Activated T-cell treated with anti-CD3 and anti-CD28 coated beads, Interleukin-2, amount 50 U/mL, for 24 hours (primary cell): Measurements from ENCODE around the gene TKT.

Experiments
- DNase-seq: peaks from one replicate; pipeline ENCODE4 v3.0.0-alpha.2; 2020
- H3K27ac Mint-ChIP-seq: 2 replicates; pipeline ENCODE4 v1.8.0; 2020; ENCODE audit warnings: mild to moderate bottlenecking, mixed read lengths
- H3K27me3 Mint-ChIP-seq: 2 replicates; pipeline ENCODE4 v1.8.0; 2020; ENCODE audit warnings: mixed read lengths
- H3K36me3 Mint-ChIP-seq: 2 replicates; pipeline ENCODE4 v1.8.0; 2020; ENCODE audit warnings: low read depth, mixed read lengths
- H3K4me1 Mint-ChIP-seq: 2 replicates; pipeline ENCODE4 v1.8.0; 2020; ENCODE audit warnings: low read depth, mixed read lengths
- H3K4me3 Mint-ChIP-seq: 2 replicates; pipeline ENCODE4 v1.8.0; 2020; ENCODE audit warnings: mild to moderate bottlenecking, moderate library complexity, mixed read lengths
- H3K9me3 Mint-ChIP-seq: 2 replicates; pipeline ENCODE4 v1.8.0; 2020; ENCODE audit warnings: mixed read lengths

TKT gene

DNA sequence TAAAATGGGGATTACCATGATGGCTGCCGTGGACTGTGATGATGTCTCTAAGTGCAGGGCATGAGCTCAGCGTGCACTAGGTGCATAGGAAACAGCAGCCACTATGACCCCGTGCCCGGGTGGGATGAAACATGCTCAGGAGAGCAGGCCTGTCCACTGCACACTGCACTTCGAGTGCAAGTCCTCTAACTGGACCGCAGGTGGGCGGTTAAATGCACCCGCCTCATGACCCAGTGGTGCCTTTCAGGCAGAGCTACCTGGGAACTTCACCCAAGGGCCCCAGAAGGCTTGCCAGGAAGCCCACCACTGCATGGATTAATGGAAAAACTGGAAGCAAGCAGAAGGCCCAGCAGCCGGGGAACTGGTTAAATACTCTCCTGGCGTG lies 60.8 kb downstream of the TKT start:
- Mint-ChIP-seq H3K27me3 (no peaks in the 10 kb centered on the region), H3K27ac (no peak overlapping the region), H3K4me1 (peaks cover 11% of the 10 kb centered on the region), H3K4me3 (no peak overlapping the region), H3K9me3 (no peaks in the 10 kb centered on the region), H3K36me3 (peaks cover 16% of the 10 kb centered on the region)
- DNase-seq = no peak

DNA sequence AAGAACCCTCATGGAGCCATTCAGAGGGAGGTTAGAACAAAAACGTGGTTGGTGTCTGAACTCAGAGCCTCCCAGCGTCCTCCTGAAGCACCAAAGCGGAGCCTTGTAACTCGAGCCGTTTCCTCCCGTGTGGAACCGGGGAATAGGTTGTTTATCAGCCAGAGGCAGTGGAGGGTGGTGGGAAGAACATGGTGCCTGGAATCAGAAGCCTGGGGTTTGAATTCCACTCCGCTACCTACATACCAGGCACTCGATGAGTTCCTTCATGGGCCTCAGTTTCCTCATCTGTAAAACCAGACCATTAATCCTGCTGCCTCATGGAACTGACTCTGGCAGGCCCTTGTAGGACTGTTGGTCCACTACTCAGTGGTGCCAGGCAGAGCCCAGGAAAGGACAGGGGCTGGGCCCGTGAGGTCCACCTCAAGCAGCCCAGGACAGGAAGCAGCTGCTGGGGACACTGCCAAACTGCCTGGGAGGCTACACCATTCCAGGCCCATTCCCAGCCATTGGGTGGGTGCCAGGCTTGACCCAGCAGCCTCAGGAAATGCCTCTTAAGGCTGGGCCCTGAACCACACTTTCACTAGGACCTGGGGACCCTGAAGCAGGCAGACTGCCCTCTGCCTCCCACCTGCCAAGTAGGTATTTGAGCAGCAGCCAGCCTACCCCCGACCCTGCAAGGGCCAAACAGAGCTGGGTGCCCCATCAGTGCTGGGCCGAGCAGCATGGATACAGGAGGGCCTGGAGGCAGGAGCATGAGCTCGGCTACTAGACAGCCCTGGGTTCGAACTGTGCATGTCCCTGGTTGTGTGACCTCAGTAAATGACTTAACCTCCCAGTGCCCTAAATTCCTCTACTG lies 61.4 kb downstream of the TKT start:
- no peak overlapping the region for H3K27ac Mint-ChIP-seq
- no peaks in the 10 kb centered on the region for H3K27me3 Mint-ChIP-seq
- H3K4me3 Mint-ChIP-seq = no peak overlapping the region
- H3K36me3 Mint-ChIP-seq = peaks cover 21% of the 10 kb centered on the region
- no peaks in the 10 kb centered on the region for H3K9me3 Mint-ChIP-seq
- DNase-seq = no peak
- H3K4me1 Mint-ChIP-seq = peaks cover 11% of the 10 kb centered on the region

DNA sequence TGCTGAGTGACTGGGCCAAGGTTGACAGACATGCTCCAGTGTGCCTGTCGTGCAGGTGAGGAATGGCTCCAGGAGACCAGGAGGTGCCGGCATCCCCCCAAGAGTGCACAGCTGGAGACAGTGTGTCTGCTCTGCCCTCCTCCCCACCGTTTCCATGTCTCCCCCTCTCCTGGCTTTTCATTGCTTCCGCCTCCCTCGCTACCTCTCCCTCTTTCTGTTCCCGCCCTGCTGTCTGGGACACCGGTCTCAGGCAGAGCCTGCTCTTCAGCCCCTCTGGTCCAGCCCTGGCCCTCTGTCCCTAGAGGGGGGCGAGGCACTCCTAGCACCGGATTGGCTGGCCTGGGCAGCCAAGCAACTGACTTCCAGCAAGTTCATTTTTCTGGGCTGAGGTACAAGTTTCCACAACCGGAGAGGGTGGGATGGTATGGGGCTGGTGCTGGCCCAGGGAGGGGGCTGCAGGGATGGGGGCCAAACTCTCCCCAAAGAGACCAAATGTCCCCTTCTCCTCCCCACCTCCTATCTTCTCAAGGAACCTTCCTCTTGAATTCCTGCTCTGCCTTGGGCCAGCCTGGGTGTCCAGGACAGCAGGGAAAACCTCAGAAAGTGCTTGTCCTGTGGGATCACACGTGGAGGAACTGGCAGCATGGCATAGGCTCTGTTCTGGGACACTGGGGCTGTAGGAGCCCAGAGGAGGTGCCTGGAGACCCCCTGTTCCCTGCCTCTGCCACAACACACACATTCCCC lies 62.2 kb downstream of the TKT start:
- Mint-ChIP-seq H3K27me3 (no peaks in the 10 kb centered on the region), H3K27ac (no peak overlapping the region), H3K4me1 (peaks cover 11% of the 10 kb centered on the region), H3K4me3 (no peak overlapping the region), H3K9me3 (no peaks in the 10 kb centered on the region), H3K36me3 (peaks cover 26% of the 10 kb centered on the region)
- no peak for DNase-seq

DNA sequence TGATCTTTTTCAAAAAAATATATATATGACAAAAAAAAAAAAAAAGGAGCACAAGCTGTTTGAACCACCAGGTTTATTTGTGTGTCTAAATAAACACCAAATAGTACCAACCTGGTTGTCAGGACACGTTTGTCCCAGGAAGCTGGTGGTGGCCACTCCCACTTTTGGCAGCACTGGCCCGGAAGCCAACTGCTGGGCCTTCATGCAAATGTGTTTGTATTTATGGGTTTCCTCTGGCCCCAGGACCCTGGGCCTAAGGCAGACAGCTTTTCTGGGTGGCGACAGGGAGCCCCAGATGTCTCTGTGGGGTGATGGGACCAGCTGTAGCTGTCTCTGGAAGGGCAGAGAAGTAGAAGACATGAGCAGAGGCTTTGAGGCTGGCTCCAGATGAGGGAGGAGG lies 63.2 kb downstream of the TKT start:
- Mint-ChIP-seq H3K27ac (no peak overlapping the region), H3K36me3 (peaks cover 33% of the 10 kb centered on the region), H3K4me3 (no peak overlapping the region), H3K4me1 (peaks cover 11% of the 10 kb centered on the region), H3K27me3 (no peaks in the 10 kb centered on the region), H3K9me3 (no peaks in the 10 kb centered on the region)
- no peak for DNase-seq

DNA sequence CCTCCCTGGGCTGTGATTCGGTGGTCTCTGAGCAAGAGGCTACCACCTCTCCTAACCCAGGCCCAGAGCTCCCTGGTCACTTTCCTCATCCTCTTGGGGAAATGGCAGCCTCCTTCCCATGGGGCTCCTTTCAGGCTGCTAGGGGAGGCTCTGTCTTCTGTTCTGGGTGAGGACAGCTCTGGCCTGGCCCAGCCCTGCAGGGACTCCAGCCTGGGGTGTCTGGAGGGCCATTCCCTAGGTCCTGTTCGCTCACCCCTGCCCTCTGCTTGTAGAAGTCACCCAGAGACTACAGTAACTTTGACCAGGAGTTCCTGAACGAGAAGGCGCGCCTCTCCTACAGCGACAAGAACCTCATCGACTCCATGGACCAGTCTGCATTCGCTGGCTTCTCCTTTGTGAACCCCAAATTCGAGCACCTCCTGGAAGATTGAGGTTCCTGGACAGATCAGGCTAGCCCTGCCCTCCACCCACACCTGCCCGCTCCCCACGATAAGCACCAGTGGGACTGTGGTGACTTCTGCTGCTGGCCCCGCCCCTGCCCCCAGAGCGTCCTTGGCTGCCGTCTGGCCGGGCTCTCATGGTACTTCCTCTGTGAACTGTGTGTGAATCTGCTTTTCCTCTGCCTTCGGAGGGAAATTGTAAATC lies 63.9 kb downstream of the TKT start:
- Mint-ChIP-seq H3K9me3 (no peaks in the 10 kb centered on the region), H3K36me3 (peaks cover 38% of the 10 kb centered on the region), H3K27ac (no peak overlapping the region), H3K4me1 (peaks cover 9% of the 10 kb centered on the region), H3K4me3 (no peak overlapping the region), H3K27me3 (no peaks in the 10 kb centered on the region)
- no peak for DNase-seq

DNA sequence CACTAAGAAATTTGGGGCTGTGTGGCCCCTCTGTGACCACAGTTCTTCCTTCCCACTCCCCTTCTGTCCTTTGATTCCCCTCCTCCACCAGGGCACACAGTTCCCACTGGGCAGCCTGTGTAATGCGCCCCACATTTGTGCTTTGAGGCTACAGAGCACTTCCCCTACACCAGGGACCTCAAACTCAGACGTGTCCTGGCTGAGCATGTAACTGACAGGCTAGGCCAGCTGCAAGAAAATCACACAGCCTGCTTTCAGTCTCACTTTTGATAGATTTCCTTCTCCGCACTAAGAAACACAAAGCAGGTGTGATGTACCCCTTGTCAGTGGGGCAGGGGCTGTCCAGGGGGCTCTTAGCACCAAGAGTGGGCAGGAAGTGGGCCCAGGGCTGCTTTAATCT lies 65.2 kb downstream of the TKT start:
- Mint-ChIP-seq H3K36me3 (peaks cover 49% of the 10 kb centered on the region), H3K27ac (no peak overlapping the region), H3K4me1 (peaks cover 4% of the 10 kb centered on the region)

DNA sequence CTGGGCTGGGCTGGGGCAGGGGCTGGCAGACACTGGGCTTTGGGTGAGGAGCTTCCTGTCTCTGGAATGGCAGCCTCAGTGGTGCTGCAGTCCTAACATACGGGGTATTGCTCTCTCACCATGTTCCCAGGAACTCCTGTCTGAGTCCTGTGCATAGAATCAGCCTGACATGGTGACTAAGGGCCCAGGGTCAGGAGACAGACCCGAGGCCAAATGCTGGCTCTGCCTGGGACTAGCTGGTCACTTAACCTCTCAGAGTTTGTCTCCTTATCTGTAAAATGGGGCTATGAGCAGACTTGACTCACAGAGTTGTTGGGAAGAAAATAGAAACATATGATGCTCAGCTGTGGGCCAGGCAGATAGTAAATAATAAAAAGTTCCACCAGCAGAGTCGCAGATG lies 66.5 kb downstream of the TKT start:
- H3K9me3 Mint-ChIP-seq = no peaks in the 10 kb centered on the region
- no peaks in the 10 kb centered on the region for H3K4me1 Mint-ChIP-seq
- no peak overlapping the region for H3K27ac Mint-ChIP-seq
- no peaks in the 10 kb centered on the region for H3K27me3 Mint-ChIP-seq
- no peak overlapping the region for H3K4me3 Mint-ChIP-seq
- DNase-seq = no peak
- peaks cover 61% of the 10 kb centered on the region for H3K36me3 Mint-ChIP-seq

More for the DNA sequence above, 65.2 kb downstream of the TKT start:
- no peak for DNase-seq
- H3K4me3 Mint-ChIP-seq = no peak overlapping the region
- no peaks in the 10 kb centered on the region for H3K27me3 Mint-ChIP-seq
- no peaks in the 10 kb centered on the region for H3K9me3 Mint-ChIP-seq

DNA sequence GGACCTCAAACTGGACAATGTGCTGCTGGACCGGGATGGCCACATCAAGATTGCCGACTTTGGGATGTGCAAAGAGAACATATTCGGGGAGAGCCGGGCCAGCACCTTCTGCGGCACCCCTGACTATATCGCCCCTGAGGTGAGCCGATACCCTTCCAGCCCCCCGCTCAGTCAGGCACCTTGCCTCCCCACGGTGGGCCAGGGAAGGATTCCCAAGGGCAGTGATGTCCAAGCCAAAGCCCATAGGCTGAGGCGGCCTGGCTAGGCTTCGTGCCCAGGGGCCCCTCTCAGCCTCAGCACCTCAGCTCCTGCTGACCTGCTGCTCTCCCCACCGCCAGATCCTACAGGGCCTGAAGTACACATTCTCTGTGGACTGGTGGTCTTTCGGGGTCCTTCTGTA lies 67.1 kb downstream of the TKT start:
- Mint-ChIP-seq H3K4me3 (no peak overlapping the region), H3K36me3 (peaks cover 65% of the 10 kb centered on the region), H3K27ac (no peak overlapping the region), H3K27me3 (no peaks in the 10 kb centered on the region), H3K4me1 (no peaks in the 10 kb centered on the region), H3K9me3 (no peaks in the 10 kb centered on the region)
- no peak for DNase-seq

DNA sequence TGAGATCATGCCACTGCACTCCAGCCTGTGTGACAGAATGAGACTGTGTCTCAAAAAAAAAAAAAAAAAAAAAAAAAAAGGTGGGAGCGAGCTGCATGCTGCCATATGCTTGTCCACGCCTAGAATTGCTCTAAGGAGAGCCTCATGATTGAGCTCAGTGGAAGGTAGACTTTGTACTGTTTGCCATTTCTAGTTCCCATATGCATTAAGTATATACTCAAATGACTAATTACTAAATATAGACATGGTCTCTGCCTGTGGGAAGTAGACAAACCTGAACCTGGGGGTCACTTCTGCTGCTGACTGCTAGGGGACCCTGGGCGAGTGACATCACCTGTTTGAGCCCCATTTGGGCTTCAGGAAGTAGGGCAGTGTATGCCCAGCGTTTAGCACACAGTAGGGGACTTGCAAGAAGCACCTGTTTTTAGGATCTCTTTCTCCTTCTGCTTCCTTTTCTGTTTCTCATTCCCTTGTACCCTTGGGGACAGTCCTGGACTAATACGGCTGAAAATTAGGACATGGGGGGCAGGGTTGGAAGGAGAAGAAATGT lies 67.6 kb downstream of the TKT start:
- H3K9me3 Mint-ChIP-seq = no peaks in the 10 kb centered on the region
- no peak overlapping the region for H3K27ac Mint-ChIP-seq
- peaks cover 71% of the 10 kb centered on the region for H3K36me3 Mint-ChIP-seq
- H3K27me3 Mint-ChIP-seq = no peaks in the 10 kb centered on the region
- DNase-seq = no peak
- no peaks in the 10 kb centered on the region for H3K4me1 Mint-ChIP-seq
- H3K4me3 Mint-ChIP-seq = no peak overlapping the region

DNA sequence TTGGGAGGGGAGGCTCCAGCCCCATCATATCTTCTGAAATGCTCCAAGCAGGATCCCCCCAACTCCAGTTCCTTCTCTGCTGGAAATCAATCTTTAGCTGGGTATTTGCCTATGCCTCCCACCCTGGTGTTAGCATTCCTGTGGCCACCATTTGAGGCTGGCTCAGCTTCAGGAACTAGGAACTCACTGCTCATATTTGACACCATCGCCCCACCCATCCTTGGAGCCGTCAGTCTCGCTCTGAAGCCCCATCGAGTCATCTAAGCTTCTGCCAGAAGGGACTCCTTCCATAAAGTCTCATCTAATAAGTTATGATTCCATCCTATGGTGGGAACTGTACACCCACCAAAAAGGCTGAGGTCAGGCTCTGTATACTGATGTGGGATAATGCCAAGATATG lies 68.4 kb downstream of the TKT start:
- H3K36me3 Mint-ChIP-seq = peaks cover 76% of the 10 kb centered on the region

DNA sequence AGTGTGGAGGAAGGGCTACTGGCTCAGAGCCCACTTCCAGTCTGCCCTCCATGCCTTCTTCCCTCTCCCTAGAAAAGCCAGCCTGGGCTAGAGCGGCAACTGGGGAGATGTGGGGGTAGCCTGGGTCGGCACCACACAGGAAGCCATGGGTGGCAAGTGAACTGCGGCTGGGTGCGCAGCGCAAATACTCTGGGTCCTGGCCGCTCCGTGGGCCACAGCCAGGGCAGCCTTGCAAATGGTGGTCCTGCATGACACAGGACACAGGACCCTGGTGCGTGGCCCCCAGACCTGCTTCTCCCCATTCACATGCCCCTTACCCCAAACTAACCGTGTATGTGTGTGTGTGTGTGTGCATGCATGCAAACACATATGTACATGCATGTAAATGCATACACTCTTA lies 69.1 kb downstream of the TKT start:
- H3K27me3 Mint-ChIP-seq = no peaks in the 10 kb centered on the region
- no peak overlapping the region for H3K27ac Mint-ChIP-seq
- H3K4me3 Mint-ChIP-seq = no peak overlapping the region
- no peaks in the 10 kb centered on the region for H3K9me3 Mint-ChIP-seq
- peaks cover 76% of the 10 kb centered on the region for H3K36me3 Mint-ChIP-seq
- DNase-seq = no peak
- no peaks in the 10 kb centered on the region for H3K4me1 Mint-ChIP-seq

More for the DNA sequence above, 68.4 kb downstream of the TKT start:
- no peaks in the 10 kb centered on the region for H3K27me3 Mint-ChIP-seq
- no peak overlapping the region for H3K4me3 Mint-ChIP-seq
- H3K4me1 Mint-ChIP-seq = no peaks in the 10 kb centered on the region
- H3K9me3 Mint-ChIP-seq = no peaks in the 10 kb centered on the region
- no peak overlapping the region for H3K27ac Mint-ChIP-seq
- DNase-seq = no peak

DNA sequence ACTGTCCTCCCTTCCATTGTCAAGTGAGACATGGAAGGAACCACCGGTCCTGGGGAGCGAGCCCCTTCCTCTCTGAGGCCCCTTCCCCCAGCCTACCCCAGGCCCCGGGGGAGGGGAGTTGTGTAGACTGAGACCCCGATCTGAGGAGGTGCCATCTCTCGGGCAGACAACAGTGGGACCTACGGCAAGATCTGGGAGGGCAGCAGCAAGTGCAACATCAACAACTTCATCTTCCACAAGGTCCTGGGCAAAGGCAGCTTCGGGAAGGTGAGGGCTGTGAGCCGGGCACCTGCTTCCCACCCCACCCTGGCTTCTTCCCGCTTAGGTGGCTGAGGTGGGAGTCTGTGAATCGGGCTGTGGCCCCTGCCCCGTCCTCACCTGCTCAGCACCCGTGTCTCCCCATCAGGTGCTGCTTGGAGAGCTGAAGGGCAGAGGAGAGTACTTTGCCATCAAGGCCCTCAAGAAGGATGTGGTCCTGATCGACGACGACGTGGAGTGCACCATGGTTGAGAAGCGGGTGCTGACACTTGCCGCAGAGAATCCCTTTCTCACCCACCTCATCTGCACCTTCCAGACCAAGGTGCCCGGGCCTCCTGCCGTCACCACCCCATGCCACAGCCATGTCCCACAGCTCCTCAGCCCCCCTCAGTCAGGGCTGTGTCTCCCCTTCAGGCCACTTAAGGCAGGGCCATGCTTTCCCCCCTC lies 69.9 kb downstream of the TKT start:
- Mint-ChIP-seq H3K9me3 (no peaks in the 10 kb centered on the region), H3K27me3 (no peaks in the 10 kb centered on the region), H3K27ac (no peak overlapping the region), H3K4me3 (no peak overlapping the region), H3K36me3 (peaks cover 82% of the 10 kb centered on the region), H3K4me1 (no peaks in the 10 kb centered on the region)
- DNase-seq = no peak

DNA sequence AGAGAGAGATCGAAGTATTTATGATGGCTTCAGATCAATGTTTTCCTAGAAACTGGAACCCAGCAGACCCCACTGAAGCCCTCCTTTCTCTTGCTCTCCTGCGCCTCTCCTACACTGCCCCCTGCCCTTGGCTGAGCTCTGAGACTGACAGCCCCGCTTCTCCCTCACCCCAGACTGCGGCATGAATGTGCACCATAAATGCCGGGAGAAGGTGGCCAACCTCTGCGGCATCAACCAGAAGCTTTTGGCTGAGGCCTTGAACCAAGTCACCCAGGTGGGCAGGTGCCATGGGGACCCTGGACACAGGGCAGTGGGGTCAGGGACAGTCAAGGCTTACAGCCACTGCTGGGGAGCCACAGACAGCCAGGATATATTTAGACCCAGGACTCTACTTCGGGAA lies 71.1 kb downstream of the TKT start:
- Mint-ChIP-seq H3K4me3 (no peak overlapping the region), H3K27me3 (no peaks in the 10 kb centered on the region), H3K27ac (no peak overlapping the region), H3K36me3 (peaks cover 80% of the 10 kb centered on the region), H3K9me3 (no peaks in the 10 kb centered on the region), H3K4me1 (no peaks in the 10 kb centered on the region)
- DNase-seq = no peak

DNA sequence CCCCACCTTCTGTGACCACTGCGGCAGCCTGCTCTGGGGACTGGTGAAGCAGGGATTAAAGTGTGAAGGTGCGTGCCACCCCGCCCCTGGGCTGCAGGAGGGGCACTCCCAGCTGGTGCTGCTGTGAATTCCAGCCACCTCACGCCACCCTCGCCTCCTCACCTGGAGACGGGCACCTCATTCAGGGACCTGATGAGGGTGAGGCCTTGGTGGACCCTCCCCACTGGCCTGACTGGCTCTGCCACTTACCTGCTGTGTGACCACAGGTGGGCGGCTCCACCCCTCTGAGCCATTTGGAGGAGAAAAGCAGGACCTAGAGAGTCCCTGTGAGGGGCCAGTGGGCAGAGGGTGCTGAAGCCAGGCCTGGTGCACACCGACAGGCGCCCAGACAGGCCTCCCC lies 72.3 kb downstream of the TKT start:
- peaks cover 82% of the 10 kb centered on the region for H3K36me3 Mint-ChIP-seq

More for the DNA sequence above, 72.3 kb downstream of the TKT start:
- no peaks in the 10 kb centered on the region for H3K4me1 Mint-ChIP-seq
- no peaks in the 10 kb centered on the region for H3K9me3 Mint-ChIP-seq
- H3K4me3 Mint-ChIP-seq = no peak overlapping the region
- no peak for DNase-seq
- no peak overlapping the region for H3K27ac Mint-ChIP-seq
- H3K27me3 Mint-ChIP-seq = no peaks in the 10 kb centered on the region
